CD14-positive monocyte (primary cell): ENCODE results near the gene DHX57. TPM values are rescaled to one million over a fixed set of nuclear protein-coding genes. Genes with fewer than 3 reads are reported as not detected.

Experiments used
- DNase-seq, 3 donors: peaks; one replicate each; pipeline ENCODE4 v3.0.0-alpha.2; 2011 to 2022
- H2AFZ ChIP-seq: 2 replicates; pipeline ENCODE4 v1.6.0; 2012; ENCODE audit warnings: mild to moderate bottlenecking, low read depth, low read length, inconsistent platforms; ENCODE audit not compliant: insufficient read depth, poor library complexity, severe bottlenecking
- H3K27ac ChIP-seq, 2 donors: 1 replicate in 1 of 2; 2 replicates in 1 of 2; pipeline ENCODE4 v1.5.1; 2012 to 2013; ENCODE audit warnings: low read length in 2 of 2, control low read depth in 1 of 2, inconsistent platforms in 1 of 2, low read depth in 1 of 2, mild to moderate bottlenecking in 1 of 2
- H3K27me3 ChIP-seq, 2 donors: one replicate each; pipeline versions ENCODE4 v1.6.0 to v1.6.1; 2011 to 2013; ENCODE audit warnings: low read length in 2 of 2; ENCODE audit not compliant: control insufficient read depth in 2 of 2, insufficient read depth in 2 of 2
- H3K36me3 ChIP-seq, 2 donors: replicated peaks in 1 of 2; 1 replicate in 1 of 2; 2 replicates in 1 of 2; pipeline versions ENCODE4 v1.5.1 to v1.6.1; 2012 to 2013; ENCODE audit warnings: low read length in 2 of 2, control low read depth in 1 of 2, inconsistent platforms in 1 of 2, mild to moderate bottlenecking in 1 of 2; ENCODE audit not compliant: insufficient read depth in 2 of 2, control insufficient read depth in 1 of 2
- H3K4me1 ChIP-seq, 2 donors: 1 replicate in 1 of 2; 2 replicates in 1 of 2; pipeline versions ENCODE4 v1.5.1 to v1.6.1; 2012 to 2013; ENCODE audit warnings: low read length in 2 of 2, control low read depth in 1 of 2, inconsistent platforms in 1 of 2, mild to moderate bottlenecking in 1 of 2, moderate library complexity in 1 of 2; ENCODE audit not compliant: insufficient read depth in 2 of 2, control insufficient read depth in 1 of 2
- H3K4me2 ChIP-seq: replicated peaks from 2 replicates; pipeline ENCODE3; 2012; ENCODE audit warnings: low read length, moderate library complexity, mild to moderate bottlenecking; ENCODE audit not compliant: poor library complexity, severe bottlenecking; ENCODE audit errors: extremely low read depth
- H3K4me3 ChIP-seq, 3 experiments: fragments of 200-600 bp in 1 of 3; sonication (generic) in 1 of 3; replicated peaks in 1 of 3; 1 replicate in 2 of 3; 2 replicates in 1 of 3; pipeline ENCODE4 v1.5.1; 2011 to 2013; ENCODE audit warnings: low read length in 3 of 3, mild to moderate bottlenecking in 3 of 3, control low read depth in 2 of 3, low read depth in 2 of 3, inconsistent platforms in 1 of 3, moderate library complexity in 1 of 3
- H3K79me2 ChIP-seq: 2 replicates; pipeline ENCODE4 v1.6.0; 2012; ENCODE audit warnings: mild to moderate bottlenecking, control low read depth, inconsistent platforms, low read length, moderate library complexity; ENCODE audit not compliant: insufficient read depth
- H3K9ac ChIP-seq: 2 replicates; pipeline ENCODE4 v1.6.0; 2017; ENCODE audit warnings: low read length, mild to moderate bottlenecking; ENCODE audit not compliant: insufficient read depth, poor library complexity, severe bottlenecking
- H3K9me3 ChIP-seq, 2 donors: replicated peaks in 1 of 2; 1 replicate in 1 of 2; 2 replicates in 1 of 2; pipeline versions ENCODE4 v1.5.1 to v1.6.1; 2012 to 2013; ENCODE audit warnings: low read length in 2 of 2, control low read depth in 1 of 2; ENCODE audit not compliant: control insufficient read depth in 1 of 2, insufficient read depth in 1 of 2
- H4K20me1 ChIP-seq: 2 replicates; pipeline ENCODE4 v1.6.0; 2012; ENCODE audit warnings: mild to moderate bottlenecking, low read length, control low read depth, moderate library complexity; ENCODE audit not compliant: insufficient read depth
- H3K27ac Mint-ChIP-seq, 7 donors: one replicate each; pipeline ENCODE4 v1.8.0; 2020; ENCODE audit warnings: mild to moderate bottlenecking in 7 of 7, mixed read lengths in 7 of 7, moderate library complexity in 6 of 7, inconsistent platforms in 2 of 7
- H3K27me3 Mint-ChIP-seq, 3 donors: one replicate each; pipeline ENCODE4 v1.8.0; 2021 to 2022; ENCODE audit warnings: low read depth in 3 of 3, mild to moderate bottlenecking in 3 of 3, mixed read lengths in 3 of 3, moderate library complexity in 3 of 3, inconsistent platforms in 1 of 3
- H3K36me3 Mint-ChIP-seq, 2 donors: one replicate each; pipeline ENCODE4 v1.8.0; 2020; ENCODE audit warnings: mixed read lengths in 2 of 2, inconsistent platforms in 1 of 2, mild to moderate bottlenecking in 1 of 2
- H3K4me1 Mint-ChIP-seq: one replicate; pipeline ENCODE4 v1.8.0; 2020; ENCODE audit warnings: mild to moderate bottlenecking, mixed read lengths
- H3K4me3 Mint-ChIP-seq, 2 donors: one replicate each; pipeline ENCODE4 v1.8.0; 2020; ENCODE audit warnings: mild to moderate bottlenecking in 2 of 2, mixed read lengths in 2 of 2, moderate library complexity in 1 of 2
- H3K9me3 Mint-ChIP-seq, 7 donors: one replicate each; pipeline ENCODE4 v1.8.0; 2020 to 2022; ENCODE audit warnings: mixed read lengths in 7 of 7, mild to moderate bottlenecking in 6 of 7, moderate library complexity in 6 of 7, inconsistent platforms in 2 of 7
- WGBS: methylation state at CpG from one replicate; pipeline ENCODE4 v1.1.5; 2013; ENCODE audit warnings: missing lambda C conversion rate; ENCODE audit not compliant: insufficient coverage; 5-methylcytosine and 5-hydroxymethylcytosine counted together
- intact Hi-C, 2 donors: fragments of 100-400 bp; cut with micrococcal nuclease; formaldehyde crosslinking; loops; one replicate each; pipeline versions ENCODE4 v1.15.0 to v1.15.1; 2023
- polyA plus RNA-seq, 3 donors: library from polyadenylated mRNA; depleted of rRNA in 1 of 3; unstranded in 2 of 3; stranded (reverse) in 1 of 3; fragments of 300-500 nt in 2 of 3; fragments of >200 nt in 1 of 3; fragmentation: Illumina TruSeq in 2 of 3; gene quantifications; 1 replicate in 2 of 3; 2 replicates in 1 of 3; pipeline ENCODE4 v1.2.3, GENCODE V29; 2012 to 2021
- TF ChIP-seq, protein P1 (sequence below): fragments of 200-600 bp; IDR thresholded peaks from one replicate; pipeline ENCODE4 v1.8.0; 2022; ENCODE audit warnings: antibody characterized with exemption, mild to moderate bottlenecking

DHX57 gene
- polyA plus RNA-seq, 3 donors: 7.7 to 13.4 (median 12.9) TPM

DNA sequence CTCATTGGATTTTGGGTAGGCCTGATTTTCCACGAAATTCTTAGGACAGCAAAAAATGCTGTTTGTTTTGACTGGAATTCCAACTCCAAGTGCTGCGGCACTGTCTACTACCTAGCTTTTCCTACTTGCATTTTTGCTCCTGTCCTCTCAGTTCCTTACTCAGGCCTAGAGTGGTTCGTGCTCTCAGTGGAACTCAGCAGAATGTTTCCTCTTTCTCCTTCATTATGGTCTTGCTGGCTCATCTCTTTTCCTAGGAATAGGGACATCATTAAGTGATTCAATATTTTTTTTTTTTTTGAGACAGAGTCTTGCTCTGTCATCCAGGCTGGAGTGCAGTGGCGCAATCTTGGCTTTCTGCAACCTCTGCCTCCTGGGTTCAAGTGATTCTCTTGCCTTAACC lies 59.8 kb downstream of the DHX57 start:
- WGBS: 86% methylated on average over 4 of the region's 4 CpGs
- TF ChIP-seq, protein P1, sequence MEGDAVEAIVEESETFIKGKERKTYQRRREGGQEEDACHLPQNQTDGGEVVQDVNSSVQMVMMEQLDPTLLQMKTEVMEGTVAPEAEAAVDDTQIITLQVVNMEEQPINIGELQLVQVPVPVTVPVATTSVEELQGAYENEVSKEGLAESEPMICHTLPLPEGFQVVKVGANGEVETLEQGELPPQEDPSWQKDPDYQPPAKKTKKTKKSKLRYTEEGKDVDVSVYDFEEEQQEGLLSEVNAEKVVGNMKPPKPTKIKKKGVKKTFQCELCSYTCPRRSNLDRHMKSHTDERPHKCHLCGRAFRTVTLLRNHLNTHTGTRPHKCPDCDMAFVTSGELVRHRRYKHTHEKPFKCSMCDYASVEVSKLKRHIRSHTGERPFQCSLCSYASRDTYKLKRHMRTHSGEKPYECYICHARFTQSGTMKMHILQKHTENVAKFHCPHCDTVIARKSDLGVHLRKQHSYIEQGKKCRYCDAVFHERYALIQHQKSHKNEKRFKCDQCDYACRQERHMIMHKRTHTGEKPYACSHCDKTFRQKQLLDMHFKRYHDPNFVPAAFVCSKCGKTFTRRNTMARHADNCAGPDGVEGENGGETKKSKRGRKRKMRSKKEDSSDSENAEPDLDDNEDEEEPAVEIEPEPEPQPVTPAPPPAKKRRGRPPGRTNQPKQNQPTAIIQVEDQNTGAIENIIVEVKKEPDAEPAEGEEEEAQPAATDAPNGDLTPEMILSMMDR: no peak
- H3K4me1 ChIP-seq: peaks cover 0 to 6% of the 10 kb centered on the region in 2 donors
- peaks cover 67 to 85% of the 10 kb centered on the region in 2 donors for H3K36me3 Mint-ChIP-seq
- no peak for DNase-seq
- H3K4me2 ChIP-seq: no peak overlapping the region
- peaks cover 0 to 4% (median 0%) of the 10 kb centered on the region in 7 donors for H3K9me3 Mint-ChIP-seq
- peak overlapping the region in 1 of 2 donors; percentile 45 for H3K27ac ChIP-seq
- no peaks in the 10 kb centered on the region for H3K9me3 ChIP-seq
- H3K4me1 Mint-ChIP-seq: peaks cover 5% of the 10 kb centered on the region
- no peak overlapping the region for H3K9ac ChIP-seq
- no peaks in the 10 kb centered on the region for H4K20me1 ChIP-seq
- H3K27me3 Mint-ChIP-seq: no peaks in the 10 kb centered on the region
- H3K27ac Mint-ChIP-seq: peak overlapping the region in 6 of 7 donors; percentile 10 to 81 (median 26)
- H3K4me3 ChIP-seq: no peak overlapping the region
- intact Hi-C loops: no loop called here
- no peak overlapping the region for H3K4me3 Mint-ChIP-seq
- peaks cover 62 to 94% of the 10 kb centered on the region in 2 donors for H3K36me3 ChIP-seq
- H3K79me2 ChIP-seq: no peaks in the 10 kb centered on the region
- no peaks in the 10 kb centered on the region for H3K27me3 ChIP-seq
- H2AFZ ChIP-seq: no peak overlapping the region

DNA sequence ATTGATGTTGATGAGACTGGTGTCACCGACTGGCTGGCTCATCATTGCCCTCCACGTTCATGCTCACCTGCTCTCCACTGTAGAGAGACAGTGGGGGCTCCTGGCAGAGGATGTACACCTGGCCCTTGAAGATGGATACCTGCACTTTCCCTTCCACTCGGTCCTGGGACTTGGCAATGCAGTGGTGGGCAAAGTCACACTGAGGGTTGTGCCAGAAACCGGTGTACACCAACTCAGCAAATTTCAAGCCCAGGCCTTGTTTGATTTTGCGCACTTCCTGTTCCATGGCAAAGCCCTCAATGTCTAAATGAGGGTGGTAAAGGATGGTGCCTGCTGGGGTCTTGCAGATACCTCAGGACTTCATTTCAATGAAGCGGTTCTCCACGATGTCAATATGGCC lies 65.2 kb downstream of the DHX57 start:
- DNase-seq: no peak
- 96% methylated on average over 7 of the region's 7 CpGs for WGBS
- no peak overlapping the region for H3K4me3 ChIP-seq
- H3K9me3 ChIP-seq: no peaks in the 10 kb centered on the region
- Mint-ChIP-seq H3K9me3 (no peaks in the 10 kb centered on the region), H3K27ac (peak overlapping the region in 1 of 7 donors; percentile 38), H3K27me3 (no peaks in the 10 kb centered on the region), H3K36me3 (peaks cover 36 to 69% of the 10 kb centered on the region in 2 donors), H3K4me1 (no peaks in the 10 kb centered on the region), H3K4me3 (no peak overlapping the region)
- TF ChIP-seq, protein P1: no peak
- H4K20me1 ChIP-seq: no peaks in the 10 kb centered on the region
- intact Hi-C loops: no loop called here
- no peak overlapping the region for H3K9ac ChIP-seq
- peaks cover 16 to 17% of the 10 kb centered on the region in 2 donors for H3K4me1 ChIP-seq
- peak overlapping the region in 1 of 2 donors; percentile 36 for H3K27ac ChIP-seq
- H3K36me3 ChIP-seq: peaks cover 36 to 55% of the 10 kb centered on the region in 2 donors
- no peak overlapping the region for H3K4me2 ChIP-seq
- H3K27me3 ChIP-seq: no peaks in the 10 kb centered on the region
- no peak overlapping the region for H2AFZ ChIP-seq
- H3K79me2 ChIP-seq: no peaks in the 10 kb centered on the region
